ENCODE results near the gene SPATA22. TPM values are rescaled to one million over a fixed set of nuclear protein-coding genes. Genes with fewer than 3 reads are reported as not detected.
A peak's percentile ranks its signal among the peaks of the same experiment; 100 is the strongest.

Gene SPATA22
- total RNA-seq, 4 donors from 2014 or later, result 1.6 TPM; not detected in 3

DNA sequence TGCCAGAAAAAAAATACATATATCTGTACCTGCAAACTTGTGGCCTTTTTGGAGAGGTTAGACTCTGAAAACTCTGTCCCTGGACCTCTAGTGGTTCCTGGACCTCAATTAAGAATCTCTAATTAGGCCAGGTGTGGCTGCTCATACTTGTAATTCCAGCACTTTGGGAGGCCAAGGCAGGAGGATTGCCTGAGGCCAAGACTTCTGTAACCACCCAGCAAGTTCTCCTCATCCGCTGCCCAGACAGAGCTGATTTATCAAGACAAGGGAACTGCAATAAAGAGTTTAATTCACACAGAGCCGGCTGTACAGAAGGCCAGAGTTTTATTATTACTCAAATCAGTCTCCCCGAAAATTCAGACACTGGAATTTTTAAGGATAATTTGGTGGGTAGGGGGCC, 8.4 kb upstream of the SPATA22 start:
- DNase-seq (ENCODE audit: low spot score in 2 of 2), result no peak
- TF ChIP-seq, protein P1, sequence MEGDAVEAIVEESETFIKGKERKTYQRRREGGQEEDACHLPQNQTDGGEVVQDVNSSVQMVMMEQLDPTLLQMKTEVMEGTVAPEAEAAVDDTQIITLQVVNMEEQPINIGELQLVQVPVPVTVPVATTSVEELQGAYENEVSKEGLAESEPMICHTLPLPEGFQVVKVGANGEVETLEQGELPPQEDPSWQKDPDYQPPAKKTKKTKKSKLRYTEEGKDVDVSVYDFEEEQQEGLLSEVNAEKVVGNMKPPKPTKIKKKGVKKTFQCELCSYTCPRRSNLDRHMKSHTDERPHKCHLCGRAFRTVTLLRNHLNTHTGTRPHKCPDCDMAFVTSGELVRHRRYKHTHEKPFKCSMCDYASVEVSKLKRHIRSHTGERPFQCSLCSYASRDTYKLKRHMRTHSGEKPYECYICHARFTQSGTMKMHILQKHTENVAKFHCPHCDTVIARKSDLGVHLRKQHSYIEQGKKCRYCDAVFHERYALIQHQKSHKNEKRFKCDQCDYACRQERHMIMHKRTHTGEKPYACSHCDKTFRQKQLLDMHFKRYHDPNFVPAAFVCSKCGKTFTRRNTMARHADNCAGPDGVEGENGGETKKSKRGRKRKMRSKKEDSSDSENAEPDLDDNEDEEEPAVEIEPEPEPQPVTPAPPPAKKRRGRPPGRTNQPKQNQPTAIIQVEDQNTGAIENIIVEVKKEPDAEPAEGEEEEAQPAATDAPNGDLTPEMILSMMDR (IDR thresholded peaks at IDR 0.05), result no peak
- TF ChIP-seq POLR2A (IDR thresholded peaks at IDR 0.05), result no peak
- H3K4me3 ChIP-seq (ENCODE audit: low read depth, poor library complexity, severe bottlenecking), result no peak overlapping the region
- WGBS, 2 donors, result 43 to 56% methylated on average over 3 of the region's 3 CpGs
- intact Hi-C loops (cut with DNase I; ENCODE audit: low total_unique reads), result no loop called here

DNA sequence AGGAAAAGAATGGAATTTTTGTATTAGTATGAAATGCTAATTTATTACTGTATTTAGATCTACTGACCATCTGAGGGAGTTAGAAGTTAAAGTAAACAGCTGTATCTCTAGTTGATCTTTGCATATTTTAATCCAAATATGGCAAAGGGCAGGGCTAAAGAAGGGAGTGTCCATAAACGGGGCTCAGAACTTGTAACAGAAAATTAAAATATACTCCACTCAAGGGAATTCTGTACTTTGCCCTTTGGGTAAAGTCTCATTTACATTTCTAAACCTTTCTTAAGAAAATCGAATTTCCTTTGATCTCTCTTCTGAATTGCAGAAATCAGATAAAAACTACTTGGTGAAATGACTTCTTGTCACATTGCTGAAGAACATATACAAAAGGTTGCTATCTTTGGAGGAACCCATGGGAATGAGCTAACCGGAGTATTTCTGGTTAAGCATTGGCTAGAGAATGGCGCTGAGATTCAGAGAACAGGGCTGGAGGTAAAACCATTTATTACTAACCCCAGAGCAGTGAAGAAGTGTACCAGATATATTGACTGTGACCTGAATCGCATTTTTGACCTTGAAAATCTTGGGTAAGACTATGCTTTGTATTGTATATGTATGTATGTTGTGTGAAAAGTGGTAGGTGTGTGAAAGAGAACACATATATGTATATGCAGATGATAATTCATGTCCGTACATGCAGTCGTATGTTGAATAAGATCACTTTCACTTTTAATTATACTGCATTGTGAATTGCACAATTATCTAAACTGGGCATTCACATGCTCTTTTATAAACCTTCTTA, 4.4 kb upstream of the SPATA22 start, which contains the start of gene ASPA:
Gene ASPA (plus strand): TSS at position 186 of the 799 bp plus-strand sequence. CDS start 163 bp downstream, at position 349.
- WGBS, 2 donors, result 18 to 29% methylated on average over 7 of the region's 7 CpGs
- intact Hi-C loops (cut with DNase I; ENCODE audit: low total_unique reads), result no loop called here
- H3K4me3 ChIP-seq (ENCODE audit: low read depth, poor library complexity, severe bottlenecking), result no peak within 1 kb of the TSS
- no peak for DNase-seq (ENCODE audit: low spot score in 2 of 2)
- no peak for TF ChIP-seq POLR2A (IDR thresholded peaks at IDR 0.05)
- TF ChIP-seq, protein P1 (IDR thresholded peaks at IDR 0.05), result no peak

DNA sequence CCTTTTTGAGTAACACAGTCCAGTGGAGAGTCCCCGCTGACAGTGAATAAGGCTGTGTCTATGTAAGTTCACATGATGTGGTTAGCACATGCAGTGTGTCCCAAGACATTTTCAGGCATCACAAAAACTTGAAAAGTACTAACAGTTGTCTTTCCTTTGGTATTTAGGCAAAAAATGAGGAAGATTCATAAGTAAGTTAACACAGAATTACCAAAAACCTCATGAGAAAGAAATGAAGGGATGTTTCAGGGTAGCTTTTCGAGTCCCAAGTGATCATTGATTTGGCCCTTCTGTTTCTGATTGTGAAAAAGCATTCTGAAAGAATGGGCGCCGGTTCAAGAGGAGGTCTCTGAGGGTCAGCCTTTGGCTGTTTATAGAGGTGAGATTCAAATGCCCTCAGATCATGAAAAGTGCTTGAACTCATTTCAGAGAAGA, 3.6 kb upstream of the SPATA22 start:
- 49 to 70% methylated on average over 4 of the region's 4 CpGs for WGBS, 2 donors
- peak in 1 of 2 donors; percentile 18 for DNase-seq (ENCODE audit: low spot score in 2 of 2)
- TF ChIP-seq, protein P1 (IDR thresholded peaks at IDR 0.05), result no peak
- no peak for TF ChIP-seq POLR2A (IDR thresholded peaks at IDR 0.05)
- no peak overlapping the region for H3K4me3 ChIP-seq (ENCODE audit: low read depth, poor library complexity, severe bottlenecking)
- intact Hi-C loops (cut with DNase I; ENCODE audit: low total_unique reads), result no loop called here

DNA sequence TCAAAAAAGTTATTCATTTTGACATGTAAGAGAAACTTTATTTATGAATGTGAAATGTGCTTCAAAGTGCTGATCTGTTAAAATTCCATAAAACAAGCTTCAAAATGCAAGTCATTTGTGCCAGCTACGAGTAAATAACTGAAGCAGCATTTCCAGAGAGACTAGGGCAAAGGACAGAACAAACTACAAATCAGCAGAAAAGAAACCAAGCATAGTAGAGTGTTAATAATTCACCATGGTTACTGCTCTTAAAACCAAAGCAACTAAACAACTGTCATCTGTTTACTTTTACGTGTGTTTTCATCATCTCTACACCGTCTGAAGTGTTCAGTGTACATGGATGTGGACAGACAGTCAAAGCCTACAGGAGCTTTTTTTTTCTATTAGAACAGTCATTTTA, 2.6 kb upstream of the SPATA22 start:
- intact Hi-C loops (cut with DNase I; ENCODE audit: low total_unique reads), result no loop called here
- no peak overlapping the region for H3K4me3 ChIP-seq (ENCODE audit: low read depth, poor library complexity, severe bottlenecking)
- WGBS, 2 donors, result 17 to 20% methylated on average over 3 of the region's 3 CpGs

DNA sequence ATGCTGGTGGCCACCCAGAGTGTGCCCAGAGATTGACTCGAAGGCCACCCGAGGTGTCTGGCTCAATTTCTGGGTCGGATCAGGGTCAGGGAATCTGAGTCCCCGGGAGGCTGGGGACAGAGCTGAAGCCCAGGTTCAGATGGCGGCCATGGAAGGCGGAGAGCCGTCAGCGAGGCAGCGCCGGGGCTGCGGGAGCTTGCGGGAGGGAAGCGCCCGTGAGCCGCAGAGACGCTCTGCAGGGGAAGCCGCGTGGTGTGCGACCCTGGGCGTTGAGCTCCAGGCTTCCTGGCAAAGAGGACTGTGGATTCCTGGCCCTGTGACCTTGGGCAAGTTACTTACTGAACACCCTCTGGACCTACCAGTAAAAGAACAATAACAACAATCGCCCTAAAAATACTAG, 518 bp upstream of the SPATA22 start:
- intact Hi-C loops (cut with DNase I; ENCODE audit: low total_unique reads), result no loop called here

More for the DNA sequence above, 2.6 kb upstream of the SPATA22 start:
- TF ChIP-seq, protein P1 (IDR thresholded peaks at IDR 0.05), result no peak
- TF ChIP-seq POLR2A (IDR thresholded peaks at IDR 0.05), result no peak
- no peak for DNase-seq (ENCODE audit: low spot score in 2 of 2)

More for the DNA sequence above, 518 bp upstream of the SPATA22 start:
- no peak overlapping the region for H3K4me3 ChIP-seq (ENCODE audit: low read depth, poor library complexity, severe bottlenecking)
- DNase-seq (ENCODE audit: low spot score in 2 of 2), result no peak
- 90 to 94% methylated on average over 21 of the region's 21 CpGs for WGBS, 2 donors
- TF ChIP-seq, protein P1 (IDR thresholded peaks at IDR 0.05), result no peak
- no peak for TF ChIP-seq POLR2A (IDR thresholded peaks at IDR 0.05)

All from lower leg skin (tissue), 4 donors.